ENCODE measurements around the gene LRRC59.

DNA sequence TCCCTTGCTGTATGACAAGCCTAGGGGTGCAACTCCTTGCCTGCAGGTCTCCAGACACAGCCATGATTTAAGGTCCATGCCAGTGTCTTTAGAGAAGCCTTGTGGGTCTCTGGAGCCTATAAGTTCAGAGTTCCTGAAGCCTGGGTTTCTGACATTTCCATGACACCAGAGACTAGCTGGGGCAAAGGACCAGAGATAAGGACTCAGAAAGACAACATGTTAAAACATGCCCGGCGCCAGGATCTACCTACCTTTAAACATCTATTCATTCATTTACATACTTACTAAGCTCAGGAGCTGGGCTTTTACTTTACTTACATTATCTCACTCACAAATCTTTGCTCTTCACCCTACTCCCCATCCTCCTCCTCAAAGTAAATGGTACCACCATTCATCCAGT is 25.8 kb downstream of the LRRC59 start:
- no peak for TF ChIP-seq POLR2A (IDR thresholded peaks at IDR 0.05; ENCODE audit: low read depth)
- TF ChIP-seq, protein P1, sequence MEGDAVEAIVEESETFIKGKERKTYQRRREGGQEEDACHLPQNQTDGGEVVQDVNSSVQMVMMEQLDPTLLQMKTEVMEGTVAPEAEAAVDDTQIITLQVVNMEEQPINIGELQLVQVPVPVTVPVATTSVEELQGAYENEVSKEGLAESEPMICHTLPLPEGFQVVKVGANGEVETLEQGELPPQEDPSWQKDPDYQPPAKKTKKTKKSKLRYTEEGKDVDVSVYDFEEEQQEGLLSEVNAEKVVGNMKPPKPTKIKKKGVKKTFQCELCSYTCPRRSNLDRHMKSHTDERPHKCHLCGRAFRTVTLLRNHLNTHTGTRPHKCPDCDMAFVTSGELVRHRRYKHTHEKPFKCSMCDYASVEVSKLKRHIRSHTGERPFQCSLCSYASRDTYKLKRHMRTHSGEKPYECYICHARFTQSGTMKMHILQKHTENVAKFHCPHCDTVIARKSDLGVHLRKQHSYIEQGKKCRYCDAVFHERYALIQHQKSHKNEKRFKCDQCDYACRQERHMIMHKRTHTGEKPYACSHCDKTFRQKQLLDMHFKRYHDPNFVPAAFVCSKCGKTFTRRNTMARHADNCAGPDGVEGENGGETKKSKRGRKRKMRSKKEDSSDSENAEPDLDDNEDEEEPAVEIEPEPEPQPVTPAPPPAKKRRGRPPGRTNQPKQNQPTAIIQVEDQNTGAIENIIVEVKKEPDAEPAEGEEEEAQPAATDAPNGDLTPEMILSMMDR (IDR thresholded peaks at IDR 0.05) = no peak
